HG03066 (cell line): ENCODE results near the gene COL4A3.

ENCODE experiments used
- ATAC-seq: cut with Tn5 transposase; IDR thresholded peaks from one replicate; pipeline ENCODE4 v1.9.1; 2021; ENCODE audit warnings: low read depth; ENCODE audit not compliant: unreplicated experiment

COL4A3 gene

GRCh38 chr2:227280895-227281294, 116.5 kb downstream of the COL4A3 start:
- no peak for ATAC-seq

GRCh38 chr2:227285741-227286236, 121.4 kb downstream of the COL4A3 start:
- no peak for ATAC-seq

GRCh38 chr2:227287771-227288170, 123.3 kb downstream of the COL4A3 start:
- no peak for ATAC-seq

- ATAC-seq: no peak
Observed at GRCh38 chr2:227292314-227292713, 127.9 kb downstream of the COL4A3 start.

- no peak for ATAC-seq
Observed at GRCh38 chr2:227293531-227293930, 129.1 kb downstream of the COL4A3 start.

GRCh38 chr2:227295806-227296205, 131.4 kb downstream of the COL4A3 start:
- ATAC-seq: no peak

GRCh38 chr2:227296671-227297405, 132.4 kb downstream of the COL4A3 start:
- ATAC-seq: no peak

GRCh38 chr2:227301523-227301922, 137.1 kb downstream of the COL4A3 start:
- no peak for ATAC-seq

GRCh38 chr2:227308784-227309183, 144.4 kb downstream of the COL4A3 start:
- peak; percentile 95 for ATAC-seq

- ATAC-seq: no peak
Observed at GRCh38 chr2:227310756-227311110, 146.3 kb downstream of the COL4A3 start.

- ATAC-seq: no peak
Observed at GRCh38 chr2:227311861-227312506, 147.6 kb downstream of the COL4A3 start.

- no peak for ATAC-seq
Observed at GRCh38 chr2:227312579-227312978, 148.2 kb downstream of the COL4A3 start.

GRCh38 chr2:227313310-227313709, 148.9 kb downstream of the COL4A3 start:
- no peak for ATAC-seq

GRCh38 chr2:227317834-227318233, 153.4 kb downstream of the COL4A3 start:
- ATAC-seq: no peak

GRCh38 chr2:227320305-227321094, 156.1 kb downstream of the COL4A3 start:
- ATAC-seq: no peak

- no peak for ATAC-seq
Observed at GRCh38 chr2:227322530-227323205, 158.2 kb downstream of the COL4A3 start.

- no peak for ATAC-seq
Observed at GRCh38 chr2:227323818-227324217, 159.4 kb downstream of the COL4A3 start.

- ATAC-seq: no peak
Observed at GRCh38 chr2:227324642-227324994, 160.2 kb downstream of the COL4A3 start.

GRCh38 chr2:227324995-227325838, 160.8 kb downstream of the COL4A3 start, which contains the start of gene MFF:
Gene MFF, plus strand, starts transcription at chr2:227325251. Its CDS starts 5,415 bp downstream, at chr2:227330666.
- peak; percentile 96 for ATAC-seq

- peak; percentile 1 for ATAC-seq
Observed at GRCh38 chr2:227325839-227326195, 161.4 kb downstream of the COL4A3 start.
